HG03342 (cell line): ENCODE data around the gene TM2D1.

Source experiments
- ATAC-seq: cut with Tn5 transposase; IDR thresholded peaks from one replicate; pipeline ENCODE4 v1.9.1; 2021; ENCODE audit warnings: mild to moderate bottlenecking, moderate library complexity; ENCODE audit not compliant: unreplicated experiment

The TM2D1 gene

DNA sequence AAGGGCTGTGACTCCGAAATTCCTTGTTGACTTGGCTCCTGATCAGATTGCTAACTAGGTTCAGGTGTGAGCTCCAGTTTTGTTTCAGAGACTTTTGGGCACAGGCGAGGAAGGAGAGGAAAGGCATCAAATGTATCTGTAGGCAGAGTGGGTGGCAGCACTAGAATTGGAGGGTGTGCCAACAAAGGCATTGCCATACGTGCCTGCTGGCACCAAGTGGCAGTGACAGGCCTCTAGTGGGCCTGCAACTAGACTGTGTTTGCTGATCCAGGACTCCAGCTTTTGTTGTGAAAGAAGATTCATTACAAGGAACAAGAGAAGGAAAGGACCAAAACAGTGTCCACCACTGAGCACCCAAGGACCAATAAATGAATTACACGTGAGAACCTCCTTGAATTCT, 79.5 kb downstream of the TM2D1 start:
- ATAC-seq: no peak

DNA sequence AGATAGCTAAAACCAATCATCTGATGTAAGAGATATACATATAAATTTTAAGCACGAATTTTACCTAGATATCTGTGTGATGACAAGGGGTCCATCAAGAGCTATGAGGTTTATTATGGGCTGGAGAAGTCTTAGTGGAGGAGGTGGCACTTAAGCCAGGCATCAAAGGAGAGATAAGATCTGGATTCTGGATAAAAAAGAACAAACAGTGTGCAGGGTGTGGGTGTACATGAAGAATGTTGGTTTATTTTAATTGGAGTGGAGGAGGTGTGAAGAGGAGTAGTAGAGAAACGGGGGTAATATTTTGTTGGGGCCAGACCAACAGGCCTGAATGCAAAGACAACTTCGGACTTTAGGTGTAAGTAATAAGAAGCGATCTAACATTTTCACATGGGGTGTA, 80.6 kb downstream of the TM2D1 start:
- ATAC-seq: no peak

DNA sequence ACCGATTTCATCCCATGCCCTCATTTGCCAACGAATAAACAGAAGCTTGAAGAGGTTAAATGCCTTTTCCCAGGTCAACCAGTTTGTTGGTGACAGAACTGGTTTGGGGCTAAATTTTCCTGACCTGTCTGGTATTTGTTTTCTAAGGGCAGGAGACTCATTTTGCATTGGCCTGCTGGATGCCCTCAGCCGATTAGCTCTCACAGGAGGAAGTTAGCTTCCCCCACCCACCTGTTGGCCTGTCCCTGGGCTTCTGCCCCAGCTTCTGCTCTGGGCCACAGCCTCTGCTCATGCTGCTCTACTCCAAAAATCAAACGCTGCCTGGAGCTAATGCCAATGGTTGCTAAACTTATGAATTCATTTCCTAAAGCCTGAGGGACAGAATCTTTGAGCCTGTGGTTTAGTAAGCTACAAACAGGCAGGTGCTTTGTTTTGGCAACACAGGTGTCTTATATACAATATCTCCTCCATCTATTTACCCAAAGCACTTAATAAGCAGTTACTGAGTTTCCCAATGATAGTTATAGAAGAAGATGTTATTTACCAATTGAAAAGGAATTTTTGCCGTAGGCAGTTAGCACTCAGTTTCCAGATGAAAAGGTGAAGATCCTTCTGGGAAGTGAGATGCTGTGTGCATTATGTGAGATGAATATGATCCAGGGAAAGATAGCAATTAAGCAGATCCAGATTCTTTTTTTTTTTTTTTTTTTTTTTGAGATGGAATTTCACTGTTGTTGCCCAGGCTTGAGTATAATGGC, 82.3 kb downstream of the TM2D1 start:
- no peak for ATAC-seq

DNA sequence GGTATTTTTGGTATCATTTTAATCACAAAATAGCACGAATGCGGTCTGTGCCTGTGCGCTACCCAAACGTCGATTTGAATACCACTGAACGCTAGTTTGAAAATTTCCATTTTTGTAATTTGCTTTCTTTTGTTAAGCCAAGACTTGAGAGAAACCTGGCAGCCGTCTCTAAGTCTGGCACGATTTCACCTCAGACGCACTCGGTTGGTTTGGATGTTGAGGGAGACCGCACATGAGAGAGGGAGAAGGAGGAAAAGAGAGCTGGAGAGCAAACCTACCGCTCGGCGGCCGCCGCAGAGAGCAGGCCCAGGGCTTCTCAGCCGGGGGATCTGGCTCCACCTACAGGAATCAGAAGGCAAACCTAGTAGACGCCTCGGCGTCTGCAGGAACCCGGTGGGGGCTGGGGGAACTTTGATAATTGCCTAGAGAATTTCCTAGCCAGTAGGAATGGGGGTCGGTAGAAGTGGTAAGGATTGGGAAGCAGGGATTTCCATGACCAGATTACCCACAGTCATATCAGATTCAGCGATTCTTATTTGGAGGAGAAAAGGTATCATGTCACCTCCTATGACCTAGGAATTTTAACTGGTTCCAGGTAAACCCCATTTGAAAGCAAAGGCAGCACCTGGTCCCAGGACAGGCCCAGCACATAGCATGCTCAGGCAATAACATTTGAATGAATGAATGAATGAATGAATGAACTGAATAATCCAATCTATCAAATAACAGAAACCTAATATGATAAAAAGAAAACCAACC, 83.2 kb downstream of the TM2D1 start:
- peak; percentile 95 for ATAC-seq

DNA sequence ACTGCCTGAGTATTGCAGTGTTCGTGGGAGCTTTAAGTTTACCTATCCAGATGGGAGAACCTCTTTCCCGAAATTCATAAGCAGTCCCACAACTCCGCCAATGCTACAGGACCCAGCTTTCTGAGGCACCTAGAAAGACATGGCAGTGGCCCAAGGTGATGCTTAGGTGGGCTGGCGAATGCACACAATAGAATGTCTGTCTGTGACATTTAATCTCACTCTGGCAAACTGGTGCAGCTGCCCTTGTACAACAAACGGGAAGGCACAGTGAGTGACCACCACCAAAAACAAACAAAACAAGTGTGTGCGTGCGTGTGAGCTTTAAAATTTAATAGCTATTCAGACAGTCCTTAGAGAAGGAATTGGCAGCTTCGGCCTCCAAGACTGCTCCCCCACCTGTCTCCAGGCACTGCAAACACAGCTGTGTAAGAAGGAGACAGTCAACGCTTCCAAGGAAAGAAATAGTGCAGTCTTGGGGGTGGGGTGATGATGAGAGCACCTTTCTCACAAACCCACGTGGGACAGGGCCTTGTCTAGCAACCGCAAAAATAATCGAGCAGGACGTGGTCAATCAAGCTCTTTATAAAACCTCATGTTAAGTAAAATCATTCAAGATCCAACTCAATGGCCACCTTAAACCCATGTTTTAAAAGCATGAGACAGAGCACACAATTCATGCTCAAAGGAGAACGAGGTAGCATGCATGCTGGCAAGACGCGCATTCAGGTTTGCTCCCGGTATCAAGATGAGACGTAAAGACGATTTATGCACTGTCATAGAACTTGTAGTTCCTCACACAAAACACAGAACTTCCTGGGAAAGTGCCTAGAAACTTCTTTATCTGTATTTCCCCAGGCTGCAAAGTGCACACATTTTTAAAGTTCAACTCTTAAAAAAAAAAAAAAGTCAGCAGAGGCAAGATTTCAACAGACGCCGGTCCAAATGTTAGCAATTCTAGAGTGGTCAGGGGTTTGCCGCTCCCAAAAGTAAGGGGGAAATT, 84.1 kb downstream of the TM2D1 start:
- ATAC-seq: no peak

DNA sequence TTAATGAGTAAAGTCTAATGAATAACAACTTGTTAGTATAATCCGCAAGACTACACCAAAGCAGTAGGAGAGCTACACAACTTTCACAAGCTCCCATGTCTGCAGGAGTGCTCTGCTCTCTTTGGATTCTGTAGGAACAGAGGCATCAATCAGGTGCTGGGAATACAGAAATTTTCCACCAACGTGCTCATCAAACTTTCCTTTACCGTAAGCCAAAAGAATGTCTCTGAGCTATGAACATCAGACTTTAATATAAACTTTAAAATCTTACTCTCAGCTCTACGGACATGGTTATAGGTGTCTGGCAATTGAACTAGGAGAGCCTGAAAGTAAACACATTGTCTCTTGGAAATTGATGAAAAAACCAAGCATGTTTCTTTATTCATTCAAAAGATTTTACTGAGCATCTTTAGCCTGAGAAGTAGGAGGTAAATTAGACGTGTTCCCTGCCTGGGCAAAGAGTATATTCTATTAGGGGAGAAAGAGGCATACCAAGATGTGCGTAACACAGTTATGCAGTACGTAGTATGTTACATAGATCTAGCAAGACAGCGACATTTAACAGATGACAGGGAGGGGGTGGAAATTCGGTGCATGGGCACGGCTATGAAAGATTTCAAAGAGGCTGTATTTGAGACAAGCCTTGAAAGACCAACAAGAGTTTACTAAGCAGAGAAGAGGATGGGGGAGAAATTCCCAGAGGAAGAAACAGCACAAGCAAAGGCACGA, 85.2 kb downstream of the TM2D1 start:
- no peak for ATAC-seq

DNA sequence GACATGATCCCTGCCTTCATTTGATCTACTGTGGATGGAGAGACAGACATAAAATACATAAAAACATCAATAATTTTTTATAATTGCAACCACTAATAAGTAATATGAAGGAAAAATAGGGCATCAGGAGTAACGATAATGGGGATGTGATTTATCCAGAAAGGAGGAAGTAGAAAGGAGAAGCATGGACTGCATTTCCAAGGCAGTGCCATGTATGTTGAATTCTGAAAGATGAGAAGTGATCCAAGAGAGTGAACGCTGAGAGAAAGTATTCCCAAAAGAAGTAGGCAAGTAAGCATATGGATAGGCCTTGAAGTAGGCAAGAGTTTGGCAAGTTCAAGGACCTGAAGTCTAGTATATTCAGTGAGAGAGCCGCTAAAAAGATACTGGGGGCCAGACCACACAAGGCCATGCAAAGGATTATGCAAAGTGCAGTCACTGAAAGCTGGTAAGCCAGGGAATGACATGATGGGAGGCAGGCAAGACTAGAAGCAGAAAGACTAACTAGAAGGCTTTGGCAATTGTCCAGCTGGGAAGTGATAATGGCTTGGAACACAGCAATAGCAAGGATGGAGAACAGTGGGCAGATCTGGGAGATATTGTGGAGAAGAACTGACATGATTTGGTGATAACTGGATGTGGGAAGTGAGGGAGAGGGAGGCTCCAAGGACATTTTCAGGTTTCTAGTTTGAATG, 85.9 kb downstream of the TM2D1 start:
- ATAC-seq: no peak

DNA sequence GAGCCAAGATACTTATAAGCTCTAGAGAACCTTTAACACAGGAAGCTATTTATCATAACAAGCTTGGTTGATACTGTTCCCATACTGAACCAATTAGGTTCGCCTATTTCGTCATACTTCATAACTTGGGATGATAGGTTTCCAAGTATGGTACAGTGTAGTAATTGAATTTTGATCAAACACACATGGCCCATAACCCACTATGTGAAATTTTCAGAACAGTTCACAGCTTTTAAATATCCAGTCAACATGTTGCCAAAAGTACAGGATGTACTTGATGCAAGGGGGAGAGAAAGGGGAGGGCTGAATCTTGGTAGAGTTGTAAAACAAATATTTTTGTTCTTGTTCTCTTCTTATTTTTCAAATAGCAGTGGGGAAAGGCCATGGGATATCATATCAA, 86.6 kb downstream of the TM2D1 start:
- ATAC-seq: no peak

DNA sequence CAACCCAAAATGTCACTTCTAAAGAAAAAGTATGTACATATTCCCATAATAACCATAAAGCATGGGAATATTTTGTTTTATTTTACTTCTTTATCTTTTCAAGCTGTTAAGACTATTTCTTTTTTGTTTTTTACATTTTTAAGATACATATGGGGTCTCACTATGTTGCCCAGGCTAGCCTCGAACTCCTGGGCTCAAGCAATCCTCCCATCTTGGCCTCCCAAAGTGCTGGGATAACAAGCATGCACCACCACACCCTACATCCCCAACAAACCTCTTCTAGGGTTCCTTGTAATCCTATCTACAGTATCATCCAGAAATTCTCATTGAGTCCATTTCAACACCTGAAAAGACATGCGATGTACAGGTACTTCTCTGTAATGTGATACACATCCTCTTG, 87.5 kb downstream of the TM2D1 start:
- no peak for ATAC-seq

DNA sequence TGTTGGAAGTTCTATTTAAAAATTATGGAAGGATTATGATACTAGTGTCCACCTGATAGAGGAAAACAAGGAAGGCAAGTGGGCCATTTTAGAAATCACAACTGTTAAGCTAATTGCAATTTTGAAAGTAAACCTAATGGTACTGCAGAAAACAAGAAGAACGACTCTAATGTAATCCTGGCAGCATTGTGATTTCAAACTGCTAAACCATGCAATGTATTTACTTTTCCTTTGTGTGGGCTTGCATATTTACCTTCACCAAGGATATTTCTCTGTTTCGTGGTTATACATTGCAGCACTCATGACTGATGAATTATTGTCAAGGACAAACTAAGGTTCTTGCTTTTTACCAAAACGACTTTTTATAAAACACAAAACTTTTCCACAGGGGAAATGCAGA, 88.1 kb downstream of the TM2D1 start:
- ATAC-seq: no peak

DNA sequence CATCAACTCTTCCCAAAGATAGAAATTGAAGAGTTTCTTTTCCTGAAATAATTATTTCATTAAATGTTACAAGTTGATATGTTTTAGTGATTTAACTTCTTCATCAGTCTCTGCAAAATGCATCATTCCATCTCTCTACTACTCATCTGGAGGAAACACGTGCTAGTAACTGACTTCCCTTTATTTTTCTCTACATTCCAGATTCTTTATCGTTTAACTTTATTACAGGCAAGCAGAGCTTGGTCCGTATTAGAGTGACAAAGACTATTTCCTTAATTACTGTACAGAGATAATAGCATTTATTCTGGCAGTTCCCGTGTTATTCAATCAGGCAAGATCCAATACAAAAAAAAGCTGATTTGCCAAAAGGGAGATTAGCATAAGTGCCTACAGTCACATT, 88.6 kb downstream of the TM2D1 start:
- ATAC-seq: no peak

DNA sequence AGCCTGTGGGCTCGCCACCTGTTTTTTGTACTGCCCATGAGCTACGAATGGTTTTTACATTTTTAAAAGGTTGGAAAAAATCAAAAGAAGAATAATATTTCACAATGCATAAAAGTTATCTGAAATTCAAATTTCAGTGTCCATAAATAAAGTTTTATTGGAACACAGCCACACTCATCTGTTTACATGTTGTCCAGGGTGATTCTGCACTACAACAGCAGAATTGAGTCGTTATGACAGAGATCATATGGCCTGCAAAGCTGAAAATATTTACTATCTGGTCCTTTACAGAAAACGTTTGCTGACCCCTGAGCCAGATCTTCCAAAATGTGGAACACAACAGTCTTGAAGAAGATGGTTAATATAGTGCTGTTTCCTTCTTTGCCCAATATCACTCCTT, 89.4 kb downstream of the TM2D1 start:
- no peak for ATAC-seq

DNA sequence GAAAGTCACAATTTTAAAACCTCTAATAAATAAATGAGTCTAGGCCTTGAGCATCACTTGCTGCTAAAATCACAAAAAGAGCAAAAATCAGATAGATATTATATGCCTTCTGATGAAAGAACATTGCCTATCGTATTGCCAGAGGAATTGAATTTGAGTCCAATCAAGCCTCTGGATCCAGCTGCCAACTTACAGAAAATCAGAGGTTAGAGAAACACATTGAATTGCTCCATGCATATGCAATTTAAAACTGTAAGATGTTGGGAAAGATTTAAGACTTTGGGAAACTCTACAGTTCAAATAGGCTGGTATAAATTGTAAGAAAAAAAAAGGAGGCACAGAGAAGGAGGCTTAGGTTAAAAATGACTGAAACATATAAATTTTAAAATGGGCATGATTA, 93.5 kb downstream of the TM2D1 start:
- no peak for ATAC-seq
